H9 (cell line): ENCODE data around the gene SSBP3. TPM values are rescaled to one million over a fixed set of nuclear protein-coding genes. Genes with fewer than 3 reads are reported as not detected.

Experiments used
- DNase-seq: peaks from one replicate; pipeline ENCODE4 v3.0.0-alpha.2; 2017
- H2AFZ ChIP-seq: one replicate; pipeline ENCODE4 v1.6.1; 2013; ENCODE audit warnings: mild to moderate bottlenecking, low read length, control low read depth, moderate library complexity
- H2AK5ac ChIP-seq: 2 replicates; pipeline ENCODE4 v1.6.1; 2013; ENCODE audit warnings: low read length, control low read depth, mixed read lengths; ENCODE audit not compliant: insufficient read length
- H2BK120ac ChIP-seq: one replicate; pipeline ENCODE4 v1.6.1; 2013; ENCODE audit warnings: low read depth, mild to moderate bottlenecking, low read length, control low read depth, inconsistent platforms; ENCODE audit not compliant: poor library complexity, severe bottlenecking
- H2BK12ac ChIP-seq: 2 replicates; pipeline ENCODE4 v1.6.1; 2013; ENCODE audit warnings: low read length, control low read depth, mixed read lengths, low read depth; ENCODE audit not compliant: insufficient read length
- H2BK15ac ChIP-seq: 2 replicates; pipeline ENCODE4 v1.6.1; 2013; ENCODE audit warnings: low read depth, low read length, control low read depth
- H2BK20ac ChIP-seq: one replicate; pipeline ENCODE4 v1.6.1; 2013; ENCODE audit warnings: low read depth, mild to moderate bottlenecking, low read length, control low read depth, inconsistent platforms; ENCODE audit not compliant: poor library complexity, severe bottlenecking
- H2BK5ac ChIP-seq: 2 replicates; pipeline ENCODE4 v1.6.1; 2013; ENCODE audit warnings: low read length, control low read depth, mixed read lengths; ENCODE audit not compliant: insufficient read length
- H3K14ac ChIP-seq: 2 replicates; pipeline ENCODE4 v1.6.1; 2013; ENCODE audit warnings: low read length, control low read depth; ENCODE audit not compliant: insufficient read depth
- H3K18ac ChIP-seq: 2 replicates; pipeline ENCODE4 v1.6.1; 2013; ENCODE audit warnings: low read depth, mild to moderate bottlenecking, mixed read lengths, low read length, control low read depth; ENCODE audit not compliant: insufficient read length
- H3K23ac ChIP-seq: 2 replicates; pipeline ENCODE4 v1.6.1; 2013; ENCODE audit warnings: low read length, control low read depth, mixed read lengths, low read depth; ENCODE audit not compliant: insufficient read length
- H3K23me2 ChIP-seq: 2 replicates; pipeline ENCODE4 v1.6.1; 2013; ENCODE audit warnings: low read depth, mild to moderate bottlenecking, mixed read lengths, low read length, control low read depth; ENCODE audit not compliant: insufficient read length, poor library complexity, severe bottlenecking
- H3K27ac ChIP-seq: 2 replicates; pipeline ENCODE4 v1.5.1; 2013; ENCODE audit warnings: low read length, control low read depth, mixed read lengths, low read depth; ENCODE audit not compliant: insufficient read length
- H3K27me3 ChIP-seq: 2 replicates; pipeline ENCODE4 v1.6.1; 2013; ENCODE audit warnings: low read length, control low read depth, inconsistent platforms; ENCODE audit not compliant: insufficient read depth
- H3K4ac ChIP-seq: 2 replicates; pipeline ENCODE4 v1.6.1; 2013; ENCODE audit warnings: low read depth, mild to moderate bottlenecking, control low read depth, inconsistent platforms, low read length, moderate library complexity
- H3K4me1 ChIP-seq: 2 replicates; pipeline ENCODE4 v1.6.1; 2013; ENCODE audit warnings: low read length, control low read depth, inconsistent platforms; ENCODE audit not compliant: insufficient read depth
- H3K4me2 ChIP-seq: 2 replicates; pipeline ENCODE4 v1.6.1; 2013; ENCODE audit warnings: low read length, control low read depth, mixed read lengths; ENCODE audit not compliant: insufficient read length, insufficient read depth
- H3K56ac ChIP-seq: 2 replicates; pipeline ENCODE4 v1.6.1; 2013; ENCODE audit warnings: low read depth, mild to moderate bottlenecking, mixed read lengths, low read length, control low read depth; ENCODE audit not compliant: insufficient read length
- H3K79me1 ChIP-seq: 2 replicates; pipeline ENCODE4 v1.6.1; 2013; ENCODE audit warnings: low read depth, mild to moderate bottlenecking, moderate library complexity, low read length, control low read depth, inconsistent platforms; ENCODE audit not compliant: insufficient read depth, poor library complexity, severe bottlenecking
- H3K79me2 ChIP-seq: 2 replicates; pipeline ENCODE4 v1.6.1; 2013; ENCODE audit warnings: low read length, control low read depth, inconsistent platforms; ENCODE audit not compliant: insufficient read depth
- H3K9ac ChIP-seq: 2 replicates; pipeline ENCODE4 v1.6.1; 2013; ENCODE audit warnings: low read length, control low read depth, mixed read lengths; ENCODE audit not compliant: insufficient read length; ENCODE audit errors: extremely low read depth
- H3K9me3 ChIP-seq: one replicate; pipeline ENCODE4 v1.6.1; 2013; ENCODE audit warnings: low read depth, low read length, inconsistent platforms; ENCODE audit not compliant: control insufficient read depth
- H3T11ph ChIP-seq: one replicate; pipeline ENCODE4 v1.6.1; 2013; ENCODE audit warnings: mild to moderate bottlenecking, low read length, control low read depth, inconsistent platforms
- H4K20me1 ChIP-seq: one replicate; pipeline ENCODE4 v1.6.1; 2013; ENCODE audit not compliant: control insufficient read depth, insufficient read length, insufficient read depth
- H4K5ac ChIP-seq: 2 replicates; pipeline ENCODE4 v1.6.1; 2013; ENCODE audit warnings: low read depth, mild to moderate bottlenecking, mixed read lengths, low read length, control low read depth; ENCODE audit not compliant: insufficient read length
- H4K8ac ChIP-seq: replicated peaks from 2 replicates; pipeline ENCODE4 v1.6.1; 2013; ENCODE audit warnings: low read length, control low read depth, mixed read lengths, low read depth; ENCODE audit not compliant: insufficient read length
- H4K91ac ChIP-seq: 2 replicates; pipeline ENCODE4 v1.6.1; 2013; ENCODE audit warnings: low read depth, mild to moderate bottlenecking, moderate library complexity, mixed read lengths, low read length, control low read depth; ENCODE audit not compliant: insufficient read length
- H3K27ac Mint-ChIP-seq, 3 experiments: 2 replicates in 2 of 3; 3 replicates in 1 of 3; pipeline ENCODE4 v1.8.0; 2020 to 2021; ENCODE audit warnings: mixed read lengths in 3 of 3, mild to moderate bottlenecking in 1 of 3, moderate library complexity in 1 of 3
- H3K27me3 Mint-ChIP-seq: 2 replicates; pipeline ENCODE4 v1.8.0; 2021; ENCODE audit warnings: low read depth, mild to moderate bottlenecking, moderate library complexity, mixed read lengths
- H3K36me3 Mint-ChIP-seq, 3 experiments: 2 replicates in 2 of 3; 3 replicates in 1 of 3; pipeline ENCODE4 v1.8.0; 2020 to 2021; ENCODE audit warnings: low read depth in 3 of 3, mixed read lengths in 3 of 3; ENCODE audit not compliant: insufficient read depth in 1 of 3
- H3K4me1 Mint-ChIP-seq, 2 experiments: 2 replicates each; pipeline ENCODE4 v1.8.0; 2020; ENCODE audit warnings: mixed read lengths in 2 of 2
- H3K4me3 Mint-ChIP-seq, 2 experiments: 2 replicates in 1 of 2; 3 replicates in 1 of 2; pipeline ENCODE4 v1.8.0; 2020 to 2021; ENCODE audit warnings: mild to moderate bottlenecking in 2 of 2, mixed read lengths in 2 of 2, moderate library complexity in 1 of 2
- H3K9me3 Mint-ChIP-seq, 2 experiments: 2 replicates in 1 of 2; 3 replicates in 1 of 2; pipeline ENCODE4 v1.8.0; 2020; ENCODE audit warnings: mild to moderate bottlenecking in 2 of 2, mixed read lengths in 2 of 2, moderate library complexity in 1 of 2
- CTCF ChIP-seq: fragments of 200-600 bp; sonication (generic); conservative IDR thresholded peaks from 3 replicates; pipeline ENCODE4 v1.8.0; 2021; ENCODE audit warnings: antibody characterized with exemption, mild to moderate bottlenecking
- WGBS: extraction: QIAGEN DNeasy Blood & Tissue Kit; methylation state at CpG from one replicate; pipeline ENCODE4 v1.1.7; 2013; ENCODE audit warnings: missing lambda C conversion rate, low lambda C conversion rate, mixed read lengths; ENCODE audit not compliant: insufficient read length; ENCODE audit errors: extremely low coverage; 5-methylcytosine and 5-hydroxymethylcytosine counted together
- total RNA-seq: library from RNA; stranded (reverse); gene quantifications from 2 replicates; pipeline ENCODE4 v1.2.1, GENCODE V29; 2021

SSBP3 gene
- total RNA-seq, 1 experiment from 2014 or later, result 126 TPM

DNA sequence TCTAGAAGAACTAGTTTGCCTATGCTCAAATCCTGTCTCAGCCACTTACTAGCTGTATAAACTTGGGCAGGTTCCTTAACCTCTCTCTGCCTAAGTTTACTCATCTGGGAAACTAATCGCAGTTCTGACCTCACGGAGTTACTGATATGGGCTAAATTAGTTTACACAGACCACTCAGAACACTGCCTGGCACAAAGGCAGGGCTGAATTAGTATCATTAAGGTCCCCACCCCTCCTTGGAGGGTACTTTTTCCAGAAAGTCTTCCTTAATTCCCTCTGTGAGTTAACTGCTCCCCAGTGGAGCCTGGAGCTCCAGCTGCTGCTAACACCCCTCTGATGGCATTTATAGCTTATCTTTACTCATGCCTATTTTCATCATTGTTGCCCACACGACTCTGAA, 40.3 kb downstream of the SSBP3 start:
- Histone ChIP-seq H2BK15ac (no peak overlapping the region), H3K9ac (no peak overlapping the region), H2AK5ac (no peak overlapping the region), H4K8ac (no peak overlapping the region), H3K27me3 (no peaks in the 10 kb centered on the region), H3K56ac (no peak overlapping the region), H3T11ph (no peak overlapping the region), H3K23me2 (no peaks in the 10 kb centered on the region), H2BK20ac (no peak overlapping the region), H3K4me2 (no peak overlapping the region), H3K4ac (no peak overlapping the region), H3K79me2 (peaks cover 22% of the 10 kb centered on the region; the same call in 1 of the 2 replicates), H3K79me1 (peaks cover 13% of the 10 kb centered on the region), H2AFZ (no peak overlapping the region), H3K27ac (no peak overlapping the region), H4K20me1 (peaks cover 2% of the 10 kb centered on the region), H4K91ac (no peak overlapping the region), H3K9me3 (no peaks in the 10 kb centered on the region), H3K14ac (no peak overlapping the region), H2BK12ac (no peak overlapping the region), H3K18ac (no peak overlapping the region), H3K23ac (no peak overlapping the region), H4K5ac (no peak overlapping the region), H3K4me1 (peaks cover 15% of the 10 kb centered on the region; the same call in 1 of the 2 replicates), H2BK120ac (no peak overlapping the region), H2BK5ac (no peak overlapping the region)
- peak overlapping the region; percentile 54 to 92 (median 87); a peak in 6 of 7 replicates for H3K27ac Mint-ChIP-seq
- TF ChIP-seq CTCF, result no peak
- H3K27me3 Mint-ChIP-seq, result no peaks in the 10 kb centered on the region
- peak overlapping the region in 1 of 2 experiments; percentile 59; a peak in 2 of 5 replicates for H3K4me3 Mint-ChIP-seq
- no peak for DNase-seq
- H3K36me3 Mint-ChIP-seq, result peaks cover 13 to 18% (median 16%) of the 10 kb centered on the region in 3 experiments; a peak in 6 of 7 replicates
- WGBS, result no CpG with 5 or more reads among the region's 3 CpGs
- H3K9me3 Mint-ChIP-seq, result no peaks in the 10 kb centered on the region
- H3K4me1 Mint-ChIP-seq, result peaks cover 73 to 80% of the 10 kb centered on the region in 2 experiments
